CD4-positive, alpha-beta T cell treated with Interleukin-2 at 100 ng/mL for 4 hours (primary cell): Measurements from ENCODE around the gene TXNL1.
"Not testable (repeated sequence)": the region's sequence is repeated elsewhere in the genome, so short reads cannot be mapped to it uniquely, and the experiment has no call there.

Experiments
- DNase-seq: peaks from one replicate; pipeline ENCODE4 v3.0.0-alpha.2; 2020; ENCODE audit warnings: low spot score

The TXNL1 gene

GRCh38 chr18:56638232-56639103 is at the start of gene TXNL1:
TSS of gene TXNL1 (minus strand) at chr18:56638592. CDS start at chr18:56638440, 152 bp downstream.
- peak; percentile 99 for DNase-seq

- DNase-seq = no peak
Measured at GRCh38 chr18:56684277-56684676, 45.9 kb upstream of the TXNL1 start.

- no peak for DNase-seq
Measured at GRCh38 chr18:56678836-56679565, 40.6 kb upstream of the TXNL1 start.

- DNase-seq = no peak
Measured at GRCh38 chr18:56676639-56677038, 38.2 kb upstream of the TXNL1 start.

- DNase-seq = no peak
Measured at GRCh38 chr18:56672981-56673380, 34.6 kb upstream of the TXNL1 start.

GRCh38 chr18:56672391-56672790 is 34.0 kb upstream of the TXNL1 start:
- no peak for DNase-seq

- no peak for DNase-seq
Measured at GRCh38 chr18:56662902-56663301, 24.5 kb upstream of the TXNL1 start.

- no peak for DNase-seq
Measured at GRCh38 chr18:56662502-56662901, 24.1 kb upstream of the TXNL1 start.

- no peak for DNase-seq
Measured at GRCh38 chr18:56662063-56662408, 23.6 kb upstream of the TXNL1 start.

GRCh38 chr18:56661360-56662062 is 23.1 kb upstream of the TXNL1 start:
- no peak for DNase-seq

GRCh38 chr18:56660655-56661054 is 22.3 kb upstream of the TXNL1 start:
- DNase-seq = no peak

GRCh38 chr18:56659111-56659510 is 20.7 kb upstream of the TXNL1 start:
- DNase-seq = no peak

- no peak for DNase-seq
Measured at GRCh38 chr18:56658261-56658660, 19.9 kb upstream of the TXNL1 start.

GRCh38 chr18:56654280-56654679 is 15.9 kb upstream of the TXNL1 start:
- not testable (repeated sequence) for DNase-seq

- DNase-seq = peak; percentile 31
Measured at GRCh38 chr18:56652802-56653201, 14.4 kb upstream of the TXNL1 start.

- no peak for DNase-seq
Measured at GRCh38 chr18:56651771-56652092, 13.3 kb upstream of the TXNL1 start.

GRCh38 chr18:56650944-56651770 is 12.8 kb upstream of the TXNL1 start, which contains the start of gene WDR7:
TSS of gene WDR7 (plus strand) at chr18:56651359. CDS start at chr18:56672516, 21,157 bp downstream.
- peak; percentile 97 for DNase-seq

- DNase-seq = no peak
Measured at GRCh38 chr18:56649996-56650395, 11.6 kb upstream of the TXNL1 start.

GRCh38 chr18:56647951-56648893 is 9.8 kb upstream of the TXNL1 start:
- DNase-seq = no peak

- no peak for DNase-seq
Measured at GRCh38 chr18:56647071-56647470, 8.7 kb upstream of the TXNL1 start.
